Fibroblast of pulmonary artery (primary cell): ENCODE results near the gene EYS.

Source experiments
- DNase-seq: peaks from one replicate; pipeline ENCODE4 v3.0.0-alpha.2; 2010; ENCODE audit warnings: low read depth
- H3K4me3 ChIP-seq: replicated peaks from 2 replicates; pipeline ENCODE4 v1.5.1; 2011; ENCODE audit warnings: low read depth, mild to moderate bottlenecking, control low read depth, low read length, moderate library complexity
- TF ChIP-seq, protein P1 (sequence below): IDR thresholded peaks from 2 replicates; pipeline ENCODE4 v1.5.1; 2011; ENCODE audit warnings: mild to moderate bottlenecking, control low read depth, low read length, inconsistent platforms; ENCODE audit errors: missing control alignments

EYS gene

DNA sequence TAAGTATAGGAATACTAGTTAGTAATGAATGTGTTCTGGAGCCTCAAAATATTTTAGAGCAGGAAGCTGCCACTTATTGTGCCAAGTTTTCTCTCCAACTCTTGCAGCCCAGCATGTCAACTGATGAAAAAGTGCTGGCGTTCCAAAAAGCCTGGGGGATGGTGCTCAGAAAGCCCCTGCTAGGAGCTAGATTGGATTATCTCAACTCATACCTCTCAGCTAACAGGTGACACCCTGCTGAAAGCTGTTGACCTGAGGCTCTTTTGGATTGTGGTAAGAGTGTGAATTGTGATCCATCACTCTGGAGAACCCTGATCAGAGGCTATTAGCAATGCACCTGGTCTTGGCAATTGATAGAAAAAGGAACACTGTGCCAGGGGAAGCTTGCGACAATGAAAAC is 580.4 kb downstream of the EYS start:
- H3K4me3 ChIP-seq, result no peak overlapping the region
- no peak for DNase-seq
- TF ChIP-seq, protein P1, sequence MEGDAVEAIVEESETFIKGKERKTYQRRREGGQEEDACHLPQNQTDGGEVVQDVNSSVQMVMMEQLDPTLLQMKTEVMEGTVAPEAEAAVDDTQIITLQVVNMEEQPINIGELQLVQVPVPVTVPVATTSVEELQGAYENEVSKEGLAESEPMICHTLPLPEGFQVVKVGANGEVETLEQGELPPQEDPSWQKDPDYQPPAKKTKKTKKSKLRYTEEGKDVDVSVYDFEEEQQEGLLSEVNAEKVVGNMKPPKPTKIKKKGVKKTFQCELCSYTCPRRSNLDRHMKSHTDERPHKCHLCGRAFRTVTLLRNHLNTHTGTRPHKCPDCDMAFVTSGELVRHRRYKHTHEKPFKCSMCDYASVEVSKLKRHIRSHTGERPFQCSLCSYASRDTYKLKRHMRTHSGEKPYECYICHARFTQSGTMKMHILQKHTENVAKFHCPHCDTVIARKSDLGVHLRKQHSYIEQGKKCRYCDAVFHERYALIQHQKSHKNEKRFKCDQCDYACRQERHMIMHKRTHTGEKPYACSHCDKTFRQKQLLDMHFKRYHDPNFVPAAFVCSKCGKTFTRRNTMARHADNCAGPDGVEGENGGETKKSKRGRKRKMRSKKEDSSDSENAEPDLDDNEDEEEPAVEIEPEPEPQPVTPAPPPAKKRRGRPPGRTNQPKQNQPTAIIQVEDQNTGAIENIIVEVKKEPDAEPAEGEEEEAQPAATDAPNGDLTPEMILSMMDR, result no peak

DNA sequence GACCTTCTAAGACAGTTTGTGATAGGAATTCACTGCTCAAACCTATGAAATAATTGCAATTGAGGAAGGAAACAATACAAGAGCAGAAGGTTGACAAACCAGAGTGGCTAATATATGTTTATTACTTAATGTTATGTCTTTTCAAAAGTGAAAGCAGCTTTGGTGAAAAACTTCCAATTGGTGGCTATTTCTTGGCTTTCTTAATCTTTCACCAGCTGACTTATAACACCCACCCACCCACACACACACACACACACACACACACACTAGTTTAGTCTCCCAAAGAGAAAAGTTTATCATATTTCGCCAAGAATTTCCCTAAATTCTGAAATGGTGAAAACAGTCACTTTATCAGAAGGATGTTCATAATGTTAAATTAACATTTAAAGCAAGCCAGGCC is 583.5 kb downstream of the EYS start:
- peak; percentile 5 for DNase-seq
- TF ChIP-seq, protein P1, result no peak
- no peak overlapping the region for H3K4me3 ChIP-seq

DNA sequence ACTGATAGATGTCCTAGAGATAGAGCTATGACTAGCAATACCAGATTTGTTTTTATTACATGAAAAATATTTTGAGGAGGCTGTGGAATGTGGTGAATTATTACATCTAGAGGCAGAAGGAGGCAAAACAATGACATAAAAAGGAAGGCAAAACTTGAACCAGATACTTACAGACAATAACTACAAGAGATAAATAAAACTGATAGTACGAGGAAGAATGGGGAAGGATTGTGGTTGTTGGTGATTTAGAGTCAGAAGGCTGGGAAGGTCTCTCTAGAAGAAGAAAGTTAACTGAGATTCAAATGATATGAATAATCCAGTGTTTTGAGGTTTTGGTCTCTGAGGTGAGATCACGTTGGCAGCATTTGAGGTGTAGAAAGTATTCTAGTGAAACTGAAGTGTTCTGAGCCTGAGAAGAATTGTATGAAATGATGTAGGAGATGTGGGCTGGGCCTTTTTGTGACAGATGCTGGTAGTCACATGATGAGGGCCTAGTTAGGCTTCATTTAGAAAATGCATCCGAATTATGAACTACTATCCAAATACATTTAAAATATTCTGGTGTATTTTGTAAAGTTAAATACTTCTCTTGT is 589.1 kb downstream of the EYS start:
- TF ChIP-seq, protein P1, result no peak
- no peak for DNase-seq
- no peak overlapping the region for H3K4me3 ChIP-seq

DNA sequence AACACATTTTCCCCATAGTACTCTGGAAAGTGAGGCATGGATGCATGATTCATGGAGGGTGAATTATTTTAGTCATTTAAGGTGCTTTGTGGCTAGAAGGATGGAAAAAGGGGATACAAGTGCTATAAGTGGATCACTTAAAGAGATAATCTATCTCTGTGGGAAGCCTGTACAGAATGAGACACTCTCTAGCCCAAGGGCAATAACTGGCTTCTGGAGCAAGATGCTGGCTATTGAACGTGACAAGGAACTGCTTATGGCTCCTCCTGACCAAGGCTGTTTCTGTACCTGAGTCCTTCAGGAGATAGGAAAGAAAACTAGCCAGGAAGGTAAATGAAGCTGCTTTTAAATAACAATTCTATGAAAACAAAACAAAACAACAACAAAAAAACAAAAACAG is 590.7 kb downstream of the EYS start:
- TF ChIP-seq, protein P1, result no peak
- H3K4me3 ChIP-seq, result no peak overlapping the region
- DNase-seq, result no peak

- peak; percentile 31 for DNase-seq
- TF ChIP-seq, protein P1, result no peak
- no peak overlapping the region for H3K4me3 ChIP-seq
Measured at GRCh38 chr6:65113581-65113980, 593.4 kb downstream of the EYS start.

DNA sequence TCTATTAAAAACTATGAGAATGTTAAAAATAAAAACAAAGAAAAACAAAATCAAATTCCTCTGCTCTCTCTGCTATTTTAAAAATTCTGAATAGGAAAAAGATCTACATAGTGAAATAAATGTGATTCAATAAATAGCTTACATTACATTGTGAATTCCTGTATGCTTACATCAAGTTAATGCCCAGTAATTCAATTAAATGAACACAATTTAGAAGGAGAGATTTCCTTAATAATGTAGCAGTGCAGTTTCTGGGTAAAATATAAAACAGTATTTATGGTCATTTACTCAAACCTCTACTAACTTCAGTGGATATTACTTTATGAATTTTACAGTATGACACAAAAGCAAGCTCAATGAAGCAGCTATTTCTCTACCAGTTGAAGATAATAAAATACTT is 594.6 kb downstream of the EYS start:
- no peak overlapping the region for H3K4me3 ChIP-seq
- TF ChIP-seq, protein P1, result no peak
- DNase-seq, result no peak

DNA sequence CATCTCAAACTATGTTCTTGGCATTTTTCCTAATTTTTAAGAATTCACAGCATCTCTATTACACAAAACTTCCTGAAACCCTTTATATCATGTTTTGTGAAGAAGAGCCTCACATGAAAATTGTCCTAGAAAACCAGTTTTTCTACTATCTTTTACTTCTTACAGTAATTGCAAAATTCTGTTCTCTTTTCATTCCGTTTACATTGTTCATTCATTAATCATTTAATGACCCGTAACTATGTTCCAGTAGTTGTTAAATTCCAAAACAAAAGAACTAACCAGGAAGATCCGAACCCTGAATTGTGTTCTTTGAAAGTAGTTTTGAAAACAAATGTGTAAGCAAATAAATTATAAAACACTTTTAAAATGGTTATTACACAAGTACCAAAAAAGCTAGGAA is 597.0 kb downstream of the EYS start:
- no peak overlapping the region for H3K4me3 ChIP-seq
- TF ChIP-seq, protein P1, result no peak
- peak; percentile 5 for DNase-seq
